Hematopoietic multipotent progenitor cell treated with erythropoietin and hydrocortisone succinate and interleukin-3 and kit ligand, for 8 days (in vitro differentiated cells): ENCODE results near the gene PTH1R.

Experiments
- DNase-seq: peaks from one replicate; pipeline ENCODE4 v3.0.0-alpha.2; 2015

The PTH1R gene

GRCh38 chr3:46884427-46884826 is 6.9 kb downstream of the PTH1R start:
- DNase-seq: no peak

- no peak for DNase-seq
Measured at GRCh38 chr3:46884929-46885328, 7.4 kb downstream of the PTH1R start.

- no peak for DNase-seq
Measured at GRCh38 chr3:46885612-46886011, 8.1 kb downstream of the PTH1R start.

GRCh38 chr3:46887980-46888494 is 10.5 kb downstream of the PTH1R start:
- DNase-seq: no peak

- DNase-seq: no peak
Measured at GRCh38 chr3:46888705-46889104, 11.2 kb downstream of the PTH1R start.

- DNase-seq: peak; percentile 44
Measured at GRCh38 chr3:46889381-46890110, 12.0 kb downstream of the PTH1R start.

GRCh38 chr3:46890132-46890531 is 12.6 kb downstream of the PTH1R start:
- DNase-seq: peak; percentile 16

- DNase-seq: no peak
Measured at GRCh38 chr3:46891132-46891531, 13.6 kb downstream of the PTH1R start.

- peak; percentile 50 for DNase-seq
Measured at GRCh38 chr3:46892285-46893145, 15.0 kb downstream of the PTH1R start.

GRCh38 chr3:46893146-46893748 is 15.7 kb downstream of the PTH1R start:
- DNase-seq: no peak

GRCh38 chr3:46893763-46894162 is 16.2 kb downstream of the PTH1R start:
- DNase-seq: no peak

GRCh38 chr3:46894256-46894655 is 16.7 kb downstream of the PTH1R start:
- DNase-seq: no peak

- peak; percentile 65 for DNase-seq
Measured at GRCh38 chr3:46895204-46895660, 17.7 kb downstream of the PTH1R start.

GRCh38 chr3:46895761-46896160 is 18.2 kb downstream of the PTH1R start:
- DNase-seq: no peak

- no peak for DNase-seq
Measured at GRCh38 chr3:46896386-46896785, 18.9 kb downstream of the PTH1R start.

GRCh38 chr3:46897031-46897430 is 19.5 kb downstream of the PTH1R start:
- DNase-seq: no peak

- no peak for DNase-seq
Measured at GRCh38 chr3:46897829-46898320, 20.4 kb downstream of the PTH1R start.

GRCh38 chr3:46898321-46899150 is 21.0 kb downstream of the PTH1R start:
- no peak for DNase-seq

- no peak for DNase-seq
Measured at GRCh38 chr3:46899151-46900006, 21.9 kb downstream of the PTH1R start.

- no peak for DNase-seq
Measured at GRCh38 chr3:46900007-46900292, 22.4 kb downstream of the PTH1R start.

- no peak for DNase-seq
Measured at GRCh38 chr3:46900356-46900755, 22.8 kb downstream of the PTH1R start.

GRCh38 chr3:46901061-46901460 is 23.5 kb downstream of the PTH1R start:
- no peak for DNase-seq
